ENCODE results near the gene ZSWIM7.

DNA sequence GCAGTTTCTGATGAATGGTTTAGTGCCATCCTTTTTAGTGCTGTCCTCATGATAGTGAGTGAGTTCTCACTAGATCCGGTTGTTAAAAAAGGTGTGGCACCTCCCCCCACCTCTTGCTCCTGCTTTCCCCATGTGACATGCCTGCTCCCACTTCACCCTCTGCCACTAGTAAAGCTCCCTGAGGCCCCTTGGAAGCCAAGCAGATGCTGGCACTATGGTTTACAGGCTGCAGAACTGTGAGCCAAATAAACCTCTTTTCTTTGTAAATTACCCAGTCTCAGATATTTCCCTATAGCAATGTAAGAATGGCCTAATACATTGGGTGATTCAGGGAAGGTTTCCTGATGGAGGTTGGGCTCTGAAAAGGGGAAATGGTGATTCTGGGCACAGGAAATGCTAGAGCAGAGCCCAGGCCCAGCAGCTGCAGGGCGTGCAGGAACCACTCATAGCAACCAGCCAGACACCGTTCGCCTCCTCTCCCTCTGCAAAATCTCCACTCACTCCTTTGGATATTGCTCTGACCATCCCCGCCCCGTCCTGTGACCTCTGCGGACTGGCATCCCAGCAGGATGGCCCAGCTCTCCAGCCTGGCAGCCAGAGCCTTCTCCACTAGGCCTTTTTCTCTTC, 57.2 kb downstream of the ZSWIM7 start:
- TF ChIP-seq, protein P1, sequence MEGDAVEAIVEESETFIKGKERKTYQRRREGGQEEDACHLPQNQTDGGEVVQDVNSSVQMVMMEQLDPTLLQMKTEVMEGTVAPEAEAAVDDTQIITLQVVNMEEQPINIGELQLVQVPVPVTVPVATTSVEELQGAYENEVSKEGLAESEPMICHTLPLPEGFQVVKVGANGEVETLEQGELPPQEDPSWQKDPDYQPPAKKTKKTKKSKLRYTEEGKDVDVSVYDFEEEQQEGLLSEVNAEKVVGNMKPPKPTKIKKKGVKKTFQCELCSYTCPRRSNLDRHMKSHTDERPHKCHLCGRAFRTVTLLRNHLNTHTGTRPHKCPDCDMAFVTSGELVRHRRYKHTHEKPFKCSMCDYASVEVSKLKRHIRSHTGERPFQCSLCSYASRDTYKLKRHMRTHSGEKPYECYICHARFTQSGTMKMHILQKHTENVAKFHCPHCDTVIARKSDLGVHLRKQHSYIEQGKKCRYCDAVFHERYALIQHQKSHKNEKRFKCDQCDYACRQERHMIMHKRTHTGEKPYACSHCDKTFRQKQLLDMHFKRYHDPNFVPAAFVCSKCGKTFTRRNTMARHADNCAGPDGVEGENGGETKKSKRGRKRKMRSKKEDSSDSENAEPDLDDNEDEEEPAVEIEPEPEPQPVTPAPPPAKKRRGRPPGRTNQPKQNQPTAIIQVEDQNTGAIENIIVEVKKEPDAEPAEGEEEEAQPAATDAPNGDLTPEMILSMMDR (IDR thresholded peaks at IDR 0.05) = no peak
- no peak for TF ChIP-seq POLR2A (IDR thresholded peaks at IDR 0.05)
